SKM-1 (cell line): ENCODE results near the gene ERP27.

Experiments used
- DNase-seq: peaks from one replicate; lab custom pipeline; 2025; ENCODE audit not compliant: unreplicated experiment; lab: John Stamatoyannopoulos, UW

ERP27 gene

DNA sequence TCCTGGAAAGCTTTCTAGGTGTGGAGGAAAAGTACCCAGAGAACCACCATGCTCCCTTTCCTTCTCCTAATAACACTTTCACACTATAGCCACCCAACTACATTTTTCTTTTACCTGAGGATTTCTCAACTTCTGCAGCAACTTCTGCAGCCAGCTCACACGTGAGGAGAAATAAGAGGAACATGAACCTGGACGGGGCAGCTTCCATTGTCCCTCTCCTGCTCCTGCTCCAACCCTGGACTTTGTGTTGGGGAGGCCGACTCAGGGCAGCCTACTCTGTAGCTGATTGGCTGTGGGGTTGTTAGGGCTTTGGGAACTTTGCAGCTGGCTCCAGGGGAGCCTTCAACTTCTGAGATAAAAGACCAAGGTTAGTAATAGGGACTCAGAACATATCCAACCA lies at the start of gene ERP27:
ERP27 (minus strand) TSS at position 237 of the 400 bp plus-strand sequence; CDS start at position 208, 29 bp downstream.
- no peak for DNase-seq

DNA sequence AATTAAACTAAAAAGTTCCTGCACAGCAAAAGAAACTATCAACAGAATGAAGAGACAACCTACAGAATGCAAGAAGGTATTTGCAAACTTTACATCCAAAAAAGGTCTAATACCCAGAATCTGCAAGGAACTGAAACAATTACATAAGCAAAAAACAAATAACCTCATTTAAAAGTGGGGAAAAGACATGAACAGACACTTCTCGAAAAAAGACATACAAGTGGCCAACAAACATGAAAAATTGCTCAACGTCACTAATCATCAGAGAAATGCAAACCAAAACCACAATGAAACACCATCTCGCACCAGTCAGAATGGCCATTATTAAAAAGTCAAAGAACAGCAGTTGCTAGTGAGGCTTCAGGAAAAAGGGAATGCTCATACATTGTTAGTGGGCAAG lies 49.7 kb upstream of the ERP27 start:
- no peak for DNase-seq

DNA sequence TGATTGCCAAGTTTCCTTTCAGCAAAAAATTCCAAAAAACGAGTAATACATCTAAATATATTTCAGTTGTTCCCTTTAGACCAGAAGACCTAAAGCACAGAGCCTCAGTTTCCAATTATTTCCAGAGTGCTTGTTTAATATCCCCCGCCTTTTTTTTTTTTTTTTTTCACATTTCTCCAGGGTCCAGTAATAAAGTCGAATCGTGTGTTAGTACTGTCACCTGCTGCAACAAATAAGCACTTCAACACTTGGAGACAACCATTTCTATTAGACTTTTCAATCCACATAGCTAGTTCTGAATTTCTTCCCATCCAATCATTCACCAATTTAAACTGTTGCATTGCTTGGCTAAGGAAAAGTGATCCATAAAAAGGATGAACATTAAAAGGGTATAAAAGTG lies 48.1 kb upstream of the ERP27 start:
- DNase-seq, result no peak

DNA sequence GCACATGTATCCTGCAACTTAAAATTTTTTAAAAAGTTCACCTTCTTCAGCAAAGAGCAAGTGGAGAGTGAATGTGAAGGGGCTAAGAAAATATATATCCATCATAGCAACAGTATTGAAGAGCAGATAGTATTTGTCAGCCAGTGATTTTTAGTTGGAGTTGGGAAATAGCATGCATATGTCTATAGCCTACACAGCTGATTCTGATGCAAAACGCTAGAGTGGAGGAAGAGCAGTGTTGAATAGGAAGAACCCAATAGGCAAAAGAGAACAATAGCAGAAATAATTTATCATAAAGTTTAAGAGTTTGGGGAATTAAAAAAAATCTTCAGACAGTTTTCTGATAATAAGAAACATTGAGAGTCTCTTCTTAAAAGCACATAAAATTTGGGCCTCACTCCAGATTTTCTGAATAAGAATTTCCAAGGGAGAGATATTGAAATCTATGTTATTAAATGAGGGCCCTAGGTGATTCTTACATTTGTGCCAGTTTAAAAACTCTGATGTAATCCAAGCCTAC lies 46.5 kb upstream of the ERP27 start:
- no peak for DNase-seq

DNA sequence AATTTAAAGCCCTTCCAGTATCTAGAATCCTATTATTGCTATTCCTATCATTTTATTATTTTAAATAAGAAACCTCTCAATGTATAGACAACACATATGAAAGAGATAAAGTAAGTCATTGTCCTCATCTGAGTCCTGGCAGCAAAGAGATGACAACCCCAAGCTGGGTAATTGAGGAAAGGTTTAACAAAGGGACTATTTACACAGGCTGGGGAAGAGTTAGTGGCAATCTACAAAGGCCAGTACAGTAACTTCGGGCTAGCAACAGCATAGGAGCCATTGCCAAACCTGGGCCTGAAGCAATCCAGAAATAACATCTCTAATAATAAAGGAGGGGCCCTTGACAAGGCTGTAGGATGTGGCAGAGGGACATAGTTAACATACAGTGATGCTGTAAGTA lies 45.7 kb upstream of the ERP27 start:
- no peak for DNase-seq

DNA sequence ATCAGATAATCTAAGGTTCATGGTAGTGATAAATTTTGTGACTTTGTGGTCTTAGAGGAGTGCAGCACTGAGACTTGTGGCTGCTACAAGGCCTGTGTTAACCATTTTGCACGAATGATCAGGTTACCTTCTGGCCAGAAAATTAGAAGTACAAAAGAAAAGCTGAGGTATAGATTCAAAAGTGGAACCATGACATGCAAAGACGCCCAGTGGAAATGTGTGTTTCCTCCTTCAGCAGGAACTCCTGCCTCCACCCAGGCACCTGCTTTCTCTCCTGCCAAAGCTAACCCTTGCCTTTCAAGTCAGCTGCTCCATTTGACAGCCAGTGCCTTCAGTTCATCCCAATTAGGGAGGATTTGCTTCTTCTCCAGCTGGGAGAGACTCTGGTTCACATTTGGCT lies 44.7 kb upstream of the ERP27 start:
- no peak for DNase-seq

DNA sequence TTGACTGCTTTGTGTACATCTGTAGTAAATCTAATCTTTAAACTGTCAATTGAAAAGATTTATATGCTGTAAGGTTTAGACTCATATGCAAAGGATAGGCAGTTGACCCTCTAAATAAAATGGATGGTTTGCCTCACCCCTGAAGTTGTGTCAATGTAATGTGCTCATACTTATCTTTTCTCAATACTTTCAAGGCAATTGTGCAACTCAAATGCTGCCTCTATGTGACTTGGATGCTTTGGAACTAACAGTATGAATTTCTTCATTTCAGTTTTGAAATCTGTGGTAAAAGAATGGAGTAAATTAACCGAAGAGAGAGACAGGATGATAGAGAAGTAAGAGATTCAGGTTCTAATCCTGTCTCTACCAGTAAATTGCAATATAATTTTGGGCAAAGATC lies 44.2 kb upstream of the ERP27 start:
- DNase-seq, result peak; percentile 56

DNA sequence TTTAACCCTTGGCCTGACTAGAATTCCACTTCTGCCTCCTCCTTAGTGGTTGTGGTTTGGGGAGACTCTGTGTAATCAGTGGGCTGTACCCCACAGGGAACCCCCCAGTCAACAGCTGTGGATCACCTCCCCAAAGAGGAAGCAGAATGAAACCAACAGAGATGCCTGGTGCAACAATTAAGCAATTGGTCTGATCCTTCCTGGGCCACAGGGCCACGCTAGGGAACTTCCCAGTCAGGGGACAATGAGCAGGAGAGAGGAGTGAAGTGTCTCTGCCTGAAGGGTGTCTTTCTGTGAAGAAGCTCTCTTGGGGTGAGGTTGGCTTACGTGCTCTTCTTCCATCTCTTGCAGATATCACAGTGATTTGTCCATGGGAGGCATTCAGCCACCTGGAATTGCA lies 42.7 kb upstream of the ERP27 start:
- peak; percentile 41 for DNase-seq

DNA sequence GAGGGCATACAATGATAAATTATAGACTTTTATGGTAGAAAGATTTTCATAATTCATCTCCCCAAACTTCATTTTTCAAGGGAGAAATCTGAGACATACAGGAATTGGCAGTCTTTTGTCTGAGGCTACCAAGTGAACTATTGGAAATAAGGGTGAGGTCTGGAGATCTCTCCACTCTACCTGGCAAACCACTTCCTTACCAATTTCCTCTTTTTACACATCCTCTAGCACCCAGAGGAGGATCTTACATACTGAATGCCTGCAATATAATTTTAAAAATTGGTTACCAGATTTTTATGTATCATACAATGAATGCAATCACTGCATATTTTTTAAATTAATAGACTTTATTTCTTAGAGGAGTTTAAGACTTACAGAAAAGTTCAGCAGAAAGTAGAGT lies 41.1 kb upstream of the ERP27 start:
- no peak for DNase-seq

DNA sequence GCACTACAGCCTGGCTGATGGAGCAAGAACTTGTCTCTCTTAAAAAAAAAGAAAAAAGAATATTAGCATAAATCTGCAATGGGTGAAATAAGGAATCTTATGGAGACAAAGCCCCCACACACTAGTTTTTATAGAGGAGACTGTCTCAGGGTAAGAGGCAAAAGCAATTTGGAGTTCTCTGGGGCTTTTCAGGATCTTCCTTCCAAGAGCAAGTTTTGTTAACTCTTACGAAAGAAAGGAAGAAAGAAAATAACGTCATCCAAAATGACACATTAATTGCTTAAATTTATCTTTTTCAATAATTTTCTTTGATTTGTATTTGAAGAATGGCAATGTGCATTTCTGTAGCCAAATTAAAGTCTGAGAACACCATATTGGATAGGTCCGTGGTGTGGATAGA lies 38.3 kb upstream of the ERP27 start:
- DNase-seq, result no peak

DNA sequence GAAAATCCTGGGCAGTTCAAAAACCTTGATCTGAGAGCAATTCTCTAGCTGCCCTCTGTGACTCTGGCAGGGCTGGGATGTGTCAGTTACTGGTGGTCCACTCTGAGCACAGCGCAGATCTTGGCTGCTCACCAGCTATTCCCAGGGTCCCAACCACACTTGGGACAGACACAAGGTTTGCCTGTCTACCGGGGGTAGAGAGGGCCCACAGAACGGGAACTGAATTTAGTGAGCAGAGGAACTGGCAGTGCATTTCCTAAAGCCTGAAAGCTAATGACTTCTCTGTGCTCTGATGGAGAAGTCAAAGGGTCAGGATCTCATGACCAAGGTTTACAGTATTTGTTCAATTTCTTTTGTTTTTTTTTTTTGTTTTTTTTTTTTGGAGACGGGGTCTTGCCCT lies 37.1 kb upstream of the ERP27 start:
- no peak for DNase-seq

DNA sequence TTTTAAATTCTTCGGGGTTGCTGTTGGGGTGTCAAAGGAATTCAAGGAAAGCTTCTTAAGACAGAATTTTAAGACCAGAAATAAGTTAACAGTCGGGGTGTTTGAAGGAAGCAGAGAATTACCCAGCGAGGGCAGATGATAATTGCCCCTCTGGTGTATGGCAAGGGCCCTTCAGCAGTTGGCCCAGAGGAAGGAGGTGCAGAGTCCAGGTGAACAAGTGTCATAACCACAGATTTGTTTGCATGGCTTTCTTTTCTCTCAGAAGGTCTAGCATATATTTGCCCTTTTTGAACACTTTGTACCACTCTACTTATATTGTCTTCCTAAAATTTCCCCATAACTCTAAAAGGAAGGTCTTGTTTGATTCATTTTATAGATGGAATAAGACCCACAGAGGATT lies 36.3 kb upstream of the ERP27 start:
- no peak for DNase-seq

DNA sequence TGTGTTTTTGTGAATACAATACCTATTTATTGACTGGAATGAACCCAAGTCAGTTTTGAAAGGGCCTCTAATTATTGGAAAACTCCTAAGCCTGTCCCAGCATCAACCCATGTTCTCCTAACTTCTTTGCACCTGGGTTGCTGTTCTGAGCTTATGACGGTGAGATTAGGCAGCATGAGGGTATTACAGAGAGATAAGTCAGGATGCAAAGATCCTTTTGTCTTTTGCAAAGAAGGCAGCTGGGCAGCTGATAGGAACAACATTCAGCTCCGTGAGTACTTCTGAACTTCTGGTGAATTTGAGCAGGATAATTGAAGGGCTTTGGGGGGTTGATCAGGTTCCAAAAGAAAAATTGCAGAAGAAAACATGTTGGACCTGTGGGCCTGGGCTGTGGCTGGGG lies 34.5 kb upstream of the ERP27 start, which contains the start of gene PDE6H:
PDE6H (plus strand) TSS at position 227 of the 400 bp plus-strand sequence. CDS start 4,971 bp downstream, outside the sequence.
- no peak for DNase-seq

DNA sequence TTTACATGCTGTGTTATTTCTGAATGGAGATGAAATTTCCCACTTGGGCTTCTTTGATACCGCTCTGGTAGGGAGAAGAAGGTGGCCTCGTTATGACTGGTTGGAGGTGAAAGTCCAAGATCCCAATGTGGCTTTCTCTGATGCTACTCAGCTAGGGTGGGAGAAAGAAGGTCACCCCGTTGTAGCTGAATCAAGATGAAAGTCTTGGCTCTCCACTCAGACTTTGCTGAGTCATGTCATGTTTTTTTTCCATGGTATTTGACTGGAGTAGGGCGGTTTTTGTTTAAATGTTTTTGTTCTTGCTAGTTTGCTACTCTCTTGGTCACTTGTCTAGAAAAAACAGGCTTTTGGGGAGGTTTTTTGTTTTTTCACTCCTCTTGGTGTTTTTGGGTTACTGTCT lies 32.1 kb upstream of the ERP27 start:
- no peak for DNase-seq

DNA sequence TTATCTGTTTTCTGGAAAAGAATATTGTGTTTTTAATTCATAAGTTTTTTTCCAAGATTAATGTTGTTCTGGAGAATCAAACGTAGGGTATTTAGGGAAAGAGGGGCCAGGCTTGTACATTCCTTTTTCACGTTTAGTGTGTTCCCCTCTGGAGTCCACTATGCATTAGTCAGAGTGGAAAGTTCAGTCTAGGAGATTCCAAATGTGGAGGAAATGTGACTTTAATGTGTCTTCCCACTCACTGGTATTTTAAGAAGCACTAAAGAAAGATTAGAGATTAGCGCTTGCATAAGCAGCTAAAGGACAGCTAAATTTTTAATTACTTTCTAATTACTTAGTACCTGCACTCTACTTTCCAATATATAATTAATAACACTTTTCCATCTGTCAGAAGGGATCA lies 30.1 kb upstream of the ERP27 start:
- no peak for DNase-seq

DNA sequence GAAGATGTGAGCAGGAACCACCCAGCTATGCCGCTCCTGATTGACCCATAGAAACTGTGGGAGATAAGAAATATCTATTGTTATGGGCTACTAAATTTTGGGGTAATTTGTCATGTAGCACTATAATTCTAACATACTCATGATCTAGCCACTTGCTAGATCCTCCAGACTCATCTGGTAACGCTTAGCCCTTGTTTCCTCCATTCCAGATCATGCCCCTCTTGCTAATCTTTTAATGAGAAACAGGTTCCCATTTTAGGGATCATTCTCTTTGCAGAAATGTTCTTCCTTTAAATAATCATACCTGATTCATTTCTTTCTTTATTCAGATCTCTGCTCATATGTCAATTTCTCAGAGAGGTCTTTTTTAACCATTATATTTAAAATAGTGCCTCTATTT lies 26.9 kb upstream of the ERP27 start:
- no peak for DNase-seq

DNA sequence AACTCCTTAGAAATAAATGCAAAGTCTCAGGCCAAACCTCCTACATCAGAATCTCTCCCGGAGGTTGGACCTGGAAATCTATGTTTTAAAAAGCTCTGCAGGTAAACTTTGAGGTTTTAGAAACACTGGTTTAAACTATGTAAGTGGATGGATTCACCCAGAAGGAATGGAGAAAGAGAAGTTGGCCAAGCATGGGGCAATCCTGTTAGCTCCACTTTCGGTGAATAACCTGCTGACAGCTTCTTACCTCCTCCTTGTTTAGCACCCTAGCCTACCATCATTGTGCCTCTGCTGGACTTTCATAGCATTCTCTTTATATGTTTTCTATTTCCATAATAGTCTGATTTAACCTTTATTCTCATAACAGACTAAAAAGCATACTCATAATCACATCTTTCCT lies 26.1 kb upstream of the ERP27 start:
- DNase-seq, result no peak

DNA sequence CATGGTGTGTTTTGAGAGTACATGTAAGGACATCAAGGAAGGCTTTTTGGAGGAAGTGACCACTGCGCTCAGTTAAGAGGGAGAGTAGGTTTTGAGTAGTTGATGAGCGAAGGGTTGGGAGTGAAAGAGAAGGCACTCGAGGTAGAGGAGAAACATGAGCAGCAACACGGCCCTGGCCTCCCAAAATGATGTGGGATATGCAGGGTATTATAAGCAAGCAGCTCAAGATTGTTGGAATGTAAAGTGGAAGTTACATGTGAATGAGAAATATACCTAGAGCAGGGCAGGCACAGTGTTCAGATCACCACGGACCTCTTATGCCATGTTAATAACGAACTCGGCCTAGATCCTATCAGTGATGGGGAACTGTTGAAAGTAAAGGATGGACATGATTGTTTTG lies 25.2 kb upstream of the ERP27 start:
- no peak for DNase-seq

DNA sequence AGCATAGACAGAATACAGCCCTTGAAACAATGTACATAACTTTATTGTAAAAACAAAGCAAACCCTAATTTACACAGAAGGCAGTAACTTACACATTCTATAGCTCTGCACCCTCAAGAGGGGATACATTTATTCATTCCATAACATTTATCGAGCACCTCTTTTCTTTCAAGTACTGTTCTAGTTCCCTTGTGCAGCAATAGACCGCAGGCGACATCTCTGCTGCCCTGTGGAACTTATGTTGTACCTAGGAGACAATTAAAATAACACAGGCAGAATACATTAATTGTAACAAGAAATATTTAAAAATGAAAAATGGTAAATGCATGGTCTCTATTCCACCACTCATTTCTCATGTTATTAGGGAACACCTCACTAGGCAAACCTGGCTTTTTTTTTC lies 24.5 kb upstream of the ERP27 start:
- DNase-seq, result no peak

DNA sequence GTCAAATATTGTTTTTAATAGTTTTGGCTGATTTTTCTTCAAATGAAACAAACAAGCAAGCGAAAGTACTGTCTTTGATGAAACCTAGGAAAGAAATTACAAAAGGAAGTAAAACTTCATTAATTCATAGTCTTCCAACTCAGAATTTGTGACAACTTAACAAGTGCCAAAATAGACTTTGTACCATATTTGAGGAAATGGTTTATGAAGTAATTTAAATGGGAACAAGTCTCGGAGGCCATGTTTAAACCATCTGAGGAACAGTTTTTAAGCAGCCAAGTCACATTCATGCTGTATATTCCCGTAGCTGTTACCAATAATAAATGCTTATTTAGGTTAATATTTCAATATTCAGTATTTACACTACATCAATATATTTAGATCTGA lies 23.8 kb upstream of the ERP27 start:
- no peak for DNase-seq

DNA sequence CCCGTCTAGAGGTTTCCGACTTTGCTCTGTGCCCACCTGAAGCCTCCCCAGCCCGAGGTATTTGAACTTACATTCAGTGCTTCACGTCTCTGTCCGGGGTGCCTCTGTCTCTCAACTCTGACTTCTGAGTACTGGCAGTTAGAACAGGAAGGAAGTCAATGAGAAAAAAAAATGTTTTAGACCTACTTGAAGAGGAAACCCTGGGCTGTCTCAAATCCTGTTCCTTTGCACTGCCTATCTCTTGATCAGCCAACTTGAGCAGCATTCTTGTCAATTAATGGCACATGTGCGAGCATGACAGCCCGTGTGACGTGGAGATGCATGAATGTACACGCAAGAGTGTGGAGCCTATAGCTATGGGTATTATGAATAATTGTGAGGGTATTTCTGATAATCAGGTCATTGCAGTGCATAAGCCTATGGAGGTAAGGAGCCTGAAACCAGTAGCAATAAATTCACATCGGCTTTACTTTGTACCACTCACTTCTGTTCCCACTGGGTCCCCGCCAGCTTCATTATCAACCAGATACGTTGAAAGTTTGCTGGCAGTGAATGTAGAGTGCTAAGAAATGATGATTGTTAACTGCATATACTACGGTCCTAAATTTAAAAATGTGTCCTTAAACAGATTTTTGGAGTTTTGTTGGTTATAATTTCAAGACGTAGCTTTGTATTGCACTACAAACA lies 23.3 kb upstream of the ERP27 start, which contains the start of gene ARHGDIB:
ARHGDIB (minus strand) TSS at position 136 of the 687 bp plus-strand sequence. CDS start 10,889 bp downstream, outside the sequence.
- DNase-seq, result peak; percentile 60

DNA sequence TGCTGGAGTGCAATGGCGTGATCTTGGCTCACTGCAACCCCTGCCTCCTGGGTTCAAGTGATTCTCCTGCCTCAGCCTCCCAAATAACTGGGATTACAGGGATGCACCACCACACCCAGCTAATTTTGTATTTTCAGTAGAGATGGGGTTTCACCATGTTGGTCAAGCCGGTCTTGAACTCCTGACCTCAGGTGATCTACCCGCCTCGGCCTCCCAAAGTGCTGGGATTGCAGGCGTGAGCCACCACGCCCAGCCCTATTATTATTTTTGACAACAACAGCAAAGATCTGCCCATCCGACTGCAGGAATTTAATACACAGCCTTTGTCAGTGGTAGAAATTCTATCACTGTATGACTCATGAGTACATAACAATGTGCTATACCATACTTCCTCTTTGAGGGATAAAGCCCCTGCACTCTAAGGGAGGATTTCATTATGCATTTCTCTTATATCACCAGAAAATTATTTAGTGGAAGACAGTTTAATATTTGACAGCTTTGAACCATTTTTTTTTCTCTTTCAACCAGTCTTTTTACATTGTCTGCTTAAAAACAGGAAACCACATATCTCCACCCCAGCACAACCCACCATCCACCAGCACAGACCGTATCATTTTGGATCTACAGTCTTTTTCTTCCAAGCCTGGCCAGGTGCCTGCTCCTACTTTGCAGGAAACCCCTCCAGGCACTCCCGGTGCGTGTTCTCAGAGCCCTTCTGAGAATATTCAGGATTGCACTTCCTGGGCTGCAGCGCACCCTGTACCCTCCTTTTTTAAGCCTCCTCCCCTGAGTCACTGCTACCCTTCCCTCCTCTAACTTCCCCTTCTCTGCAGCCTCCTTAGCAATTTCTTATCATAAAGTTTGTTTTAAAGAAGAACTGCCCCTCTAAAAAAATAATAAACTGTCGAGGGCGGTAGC lies 22.5 kb upstream of the ERP27 start:
- DNase-seq, result peak; percentile 55
